ENCODE results near the gene KRT8. TPM values are rescaled to one million over a fixed set of nuclear protein-coding genes. Genes with fewer than 3 reads are reported as not detected.
"Not testable (repeated sequence)": the region's sequence is repeated elsewhere in the genome, so short reads cannot be mapped to it uniquely, and the experiment has no call there.

Gene KRT8
- total RNA-seq, 1 donor from 2014 or later: 0.51 TPM

DNA sequence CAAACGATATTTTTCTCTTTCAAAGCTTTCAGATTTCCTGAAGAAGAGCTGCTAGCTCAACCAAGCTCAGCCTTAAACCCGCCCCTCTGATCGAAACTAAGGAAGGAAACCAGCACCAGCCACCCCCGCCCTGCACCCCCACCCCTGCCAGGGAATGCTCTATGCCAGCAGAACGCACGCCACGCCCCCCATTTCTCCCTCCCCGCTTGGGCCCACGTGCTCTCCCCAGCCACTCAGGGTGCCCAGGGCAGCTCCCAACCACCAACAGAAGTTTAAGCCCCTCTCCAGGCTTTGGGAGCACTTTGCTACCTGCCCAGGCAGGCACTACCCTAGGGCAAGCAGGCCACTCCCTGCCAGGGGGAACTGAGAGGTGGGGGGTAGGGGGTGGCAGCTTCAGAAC lies 37.2 kb downstream of the KRT8 start:
- no peak overlapping the region for H3K4me3 Mint-ChIP-seq
- no peaks in the 10 kb centered on the region for H3K9me3 Mint-ChIP-seq
- H3K36me3 Mint-ChIP-seq (ENCODE audit: low read depth): no peaks in the 10 kb centered on the region
- no peak for DNase-seq
- intact Hi-C loops (cut with micrococcal nuclease): no loop called here
- no peak overlapping the region for H3K27ac Mint-ChIP-seq
- H3K27me3 Mint-ChIP-seq: no peaks in the 10 kb centered on the region
- H3K4me1 Mint-ChIP-seq: peaks cover 17% of the 10 kb centered on the region

DNA sequence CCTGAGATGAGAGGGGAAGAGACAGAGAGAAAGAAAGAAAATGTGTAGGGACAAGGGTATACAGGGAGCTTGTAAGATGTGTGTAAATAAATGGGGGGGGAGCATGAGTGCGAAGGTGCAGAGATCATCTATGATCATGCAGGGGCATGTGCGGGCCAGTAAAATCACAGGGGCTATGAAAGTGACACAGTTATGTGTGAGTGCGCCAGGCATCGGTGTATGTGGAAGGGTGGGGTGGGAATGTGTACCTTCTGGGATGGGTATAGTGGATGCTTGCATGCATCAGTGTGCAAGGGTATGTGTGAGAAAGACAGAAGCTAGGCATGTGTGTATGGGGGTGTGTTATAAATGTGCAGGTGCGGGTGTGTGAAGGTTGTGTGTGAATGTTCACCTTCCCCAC lies 37.7 kb downstream of the KRT8 start:
- Mint-ChIP-seq H3K27me3 (no peaks in the 10 kb centered on the region), H3K9me3 (no peaks in the 10 kb centered on the region), H3K36me3 (ENCODE audit: low read depth) (no peaks in the 10 kb centered on the region), H3K27ac (no peak overlapping the region), H3K4me3 (no peak overlapping the region), H3K4me1 (peaks cover 17% of the 10 kb centered on the region)
- no peak for DNase-seq
- intact Hi-C loops (cut with micrococcal nuclease): no loop called here

DNA sequence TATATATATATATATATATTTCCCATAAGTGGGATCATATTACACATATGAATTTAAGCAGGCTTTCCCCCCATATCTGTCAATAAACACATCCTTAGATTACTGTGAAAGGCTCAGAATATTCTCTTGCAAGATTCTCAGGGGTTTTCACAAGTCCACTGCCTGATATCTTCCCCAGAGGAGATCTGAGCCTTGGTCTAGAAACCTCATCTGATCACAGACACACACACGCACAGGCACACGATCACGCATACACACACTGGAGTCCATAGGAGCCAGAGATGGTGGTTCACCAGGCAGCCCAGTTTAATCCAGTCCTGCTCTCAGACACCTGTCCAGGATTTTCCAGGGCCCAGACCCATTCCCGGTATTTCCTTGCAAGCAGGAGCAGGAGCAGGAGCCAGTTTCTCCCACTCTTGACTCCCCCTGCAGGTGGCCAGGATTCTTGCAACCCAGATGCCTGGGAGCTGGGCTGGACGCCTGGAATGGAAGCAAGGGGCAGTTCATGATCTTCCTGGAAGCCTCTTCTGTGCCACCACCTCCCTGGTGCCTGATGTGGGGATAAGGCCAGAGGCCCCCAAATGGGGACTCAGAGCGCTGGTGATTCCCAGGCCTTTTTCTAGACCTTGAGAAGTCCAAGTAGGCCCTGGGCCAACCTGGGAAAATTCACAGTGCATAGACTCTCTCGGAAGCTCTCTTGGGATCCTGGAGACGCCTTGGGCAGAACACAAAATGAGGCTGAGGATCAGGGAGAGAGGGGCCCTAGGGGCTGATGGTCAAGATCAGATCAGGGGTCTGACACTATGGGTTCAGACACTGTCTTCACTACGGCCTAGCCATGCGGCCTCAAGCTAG lies 39.6 kb downstream of the KRT8 start:
- DNase-seq: peak; percentile 72
- Mint-ChIP-seq H3K27me3 (no peaks in the 10 kb centered on the region), H3K4me1 (peaks cover 9% of the 10 kb centered on the region), H3K4me3 (no peak overlapping the region), H3K9me3 (no peaks in the 10 kb centered on the region), H3K36me3 (ENCODE audit: low read depth) (no peaks in the 10 kb centered on the region), H3K27ac (no peak overlapping the region)
- intact Hi-C loops (cut with micrococcal nuclease): no loop called here

- intact Hi-C loops (cut with micrococcal nuclease): no loop called here
- Mint-ChIP-seq H3K4me3 (no peak overlapping the region), H3K27me3 (peaks cover 2% of the 10 kb centered on the region), H3K9me3 (no peaks in the 10 kb centered on the region), H3K4me1 (no peaks in the 10 kb centered on the region), H3K27ac (no peak overlapping the region), H3K36me3 (ENCODE audit: low read depth) (no peaks in the 10 kb centered on the region)
- DNase-seq: no peak
Measured at GRCh38 chr12:52862023-52862422, 42.9 kb downstream of the KRT8 start.

GRCh38 chr12:52861511-52861910 lies 43.4 kb downstream of the KRT8 start:
- intact Hi-C loops (cut with micrococcal nuclease): no loop called here
- H3K4me1 Mint-ChIP-seq: no peaks in the 10 kb centered on the region
- no peak for DNase-seq
- no peak overlapping the region for H3K4me3 Mint-ChIP-seq
- peaks cover 2% of the 10 kb centered on the region for H3K27me3 Mint-ChIP-seq
- no peak overlapping the region for H3K27ac Mint-ChIP-seq
- H3K9me3 Mint-ChIP-seq: no peaks in the 10 kb centered on the region
- no peaks in the 10 kb centered on the region for H3K36me3 Mint-ChIP-seq (ENCODE audit: low read depth)

DNA sequence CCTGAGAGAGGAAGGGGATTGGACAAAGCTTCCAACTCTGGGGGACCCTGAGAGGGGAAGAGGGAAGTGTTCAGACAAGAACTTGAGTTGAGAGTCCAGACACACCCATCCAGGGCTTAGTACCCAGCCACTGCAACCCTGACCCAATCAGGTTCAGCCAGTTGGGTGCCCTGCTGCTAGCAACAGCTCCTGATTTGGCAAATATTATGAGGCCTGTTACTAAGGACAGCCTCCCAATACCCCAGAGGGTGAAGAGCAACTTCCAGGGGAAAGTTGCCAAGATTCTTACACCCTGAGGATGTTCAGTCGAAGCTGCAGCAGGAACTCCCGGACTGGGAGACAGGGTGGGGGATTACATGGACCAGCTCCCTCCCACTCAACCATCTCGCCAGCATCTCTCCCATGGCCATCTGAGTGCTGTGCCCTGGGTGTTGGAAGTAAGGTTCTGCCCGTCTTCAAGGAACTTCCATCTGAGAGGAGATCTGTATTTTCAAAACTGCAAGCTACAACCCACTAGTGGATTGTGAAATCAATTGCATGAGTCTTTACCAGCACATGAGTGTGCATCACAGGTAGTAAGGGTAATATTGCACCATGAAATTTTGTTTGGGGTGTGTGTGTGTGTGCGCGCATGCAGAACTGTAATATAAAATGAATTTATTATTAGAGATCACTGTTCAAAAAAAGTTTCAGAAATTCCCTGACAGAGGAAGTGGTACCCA lies 44.6 kb downstream of the KRT8 start:
- intact Hi-C loops (cut with micrococcal nuclease): no loop called here
- Mint-ChIP-seq H3K27ac (no peak overlapping the region), H3K4me1 (no peaks in the 10 kb centered on the region)

DNA sequence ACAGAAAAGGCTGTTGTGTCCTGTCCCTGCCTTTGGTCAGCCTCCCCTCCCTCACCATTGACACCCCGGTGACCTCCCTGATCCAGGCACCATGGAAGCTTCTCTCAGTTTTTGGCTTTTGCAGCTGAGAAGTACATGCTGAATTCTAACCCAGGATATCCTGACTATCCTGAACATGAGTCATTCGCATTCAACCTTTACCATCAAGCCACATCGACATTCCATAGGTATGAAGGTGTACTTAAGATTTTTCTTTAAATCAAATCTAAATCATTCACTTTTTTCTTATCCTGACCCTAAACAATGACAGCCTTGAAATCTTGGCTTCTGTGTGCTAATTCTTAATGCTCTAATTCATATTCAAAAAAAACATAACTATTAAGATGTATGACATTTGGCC lies 47.4 kb downstream of the KRT8 start:
- Mint-ChIP-seq H3K9me3 (peaks cover 4% of the 10 kb centered on the region), H3K4me3 (no peak overlapping the region), H3K27ac (no peak overlapping the region), H3K4me1 (no peaks in the 10 kb centered on the region), H3K27me3 (peaks cover 16% of the 10 kb centered on the region), H3K36me3 (ENCODE audit: low read depth) (no peaks in the 10 kb centered on the region)
- intact Hi-C loops (cut with micrococcal nuclease): no loop called here
- DNase-seq: no peak

More for the DNA sequence above, 44.6 kb downstream of the KRT8 start:
- peaks cover 6% of the 10 kb centered on the region for H3K27me3 Mint-ChIP-seq
- no peaks in the 10 kb centered on the region for H3K36me3 Mint-ChIP-seq (ENCODE audit: low read depth)
- no peak overlapping the region for H3K4me3 Mint-ChIP-seq
- no peak for DNase-seq
- H3K9me3 Mint-ChIP-seq: peaks cover 4% of the 10 kb centered on the region

DNA sequence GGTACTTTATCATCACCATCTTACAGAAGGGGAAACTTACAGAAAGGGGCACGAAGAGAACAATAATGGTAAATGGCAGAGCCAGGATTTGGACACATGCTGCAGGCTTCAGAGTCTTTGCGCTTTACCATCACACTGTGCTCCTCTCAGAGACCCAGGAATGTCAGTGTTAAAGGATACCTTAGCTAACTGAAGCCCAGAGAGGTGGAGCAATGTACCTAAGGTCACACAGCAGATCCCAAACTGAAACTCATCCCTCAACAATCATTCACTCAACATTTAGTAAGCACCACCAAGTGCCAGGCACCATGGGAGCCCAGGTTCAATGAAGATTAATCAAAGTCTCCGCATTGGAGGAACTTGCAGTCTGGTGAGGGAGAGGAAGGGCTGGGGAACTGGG lies 48.1 kb downstream of the KRT8 start:
- no peak for DNase-seq
- intact Hi-C loops (cut with micrococcal nuclease): no loop called here
- Mint-ChIP-seq H3K4me1 (no peaks in the 10 kb centered on the region), H3K27me3 (peaks cover 16% of the 10 kb centered on the region), H3K4me3 (no peak overlapping the region), H3K36me3 (ENCODE audit: low read depth) (no peaks in the 10 kb centered on the region), H3K27ac (no peak overlapping the region), H3K9me3 (peaks cover 4% of the 10 kb centered on the region)

DNA sequence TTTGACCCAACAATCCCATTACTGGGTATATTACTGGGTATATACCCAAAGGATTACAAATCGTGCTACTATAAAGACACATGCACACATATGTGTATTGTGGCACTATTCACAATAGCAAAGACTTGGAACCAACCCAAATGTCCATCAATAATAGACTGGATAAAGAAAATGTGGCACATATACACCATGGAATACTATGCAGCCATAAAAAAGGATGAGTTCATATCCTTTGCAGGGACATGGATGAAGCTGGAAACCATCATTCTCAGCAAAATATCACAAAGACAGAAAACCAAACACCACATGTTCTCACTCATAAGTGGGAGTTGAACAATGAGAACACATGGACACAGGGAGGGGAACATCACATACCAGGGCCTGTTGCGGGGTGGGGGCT lies 48.8 kb downstream of the KRT8 start:
- H3K27ac Mint-ChIP-seq; intact Hi-C loops (cut with micrococcal nuclease); DNase-seq; H3K4me3 Mint-ChIP-seq; H3K4me1 Mint-ChIP-seq; H3K9me3 Mint-ChIP-seq; H3K36me3 Mint-ChIP-seq (ENCODE audit: low read depth): not testable (repeated sequence)
- peaks cover 16% of the 10 kb centered on the region for H3K27me3 Mint-ChIP-seq

- Mint-ChIP-seq H3K9me3 (peaks cover 4% of the 10 kb centered on the region), H3K4me3 (no peak overlapping the region), H3K36me3 (ENCODE audit: low read depth) (no peaks in the 10 kb centered on the region), H3K4me1 (no peaks in the 10 kb centered on the region), H3K27ac (no peak overlapping the region), H3K27me3 (peaks cover 18% of the 10 kb centered on the region)
- intact Hi-C loops (cut with micrococcal nuclease): no loop called here
- DNase-seq: no peak
Measured at GRCh38 chr12:52851787-52852186, 53.1 kb downstream of the KRT8 start.

- Mint-ChIP-seq H3K36me3 (ENCODE audit: low read depth) (no peaks in the 10 kb centered on the region), H3K9me3 (no peaks in the 10 kb centered on the region), H3K4me1 (no peaks in the 10 kb centered on the region), H3K27me3 (peaks cover 15% of the 10 kb centered on the region), H3K4me3 (no peak overlapping the region), H3K27ac (no peak overlapping the region)
- DNase-seq: no peak
- intact Hi-C loops (cut with micrococcal nuclease): no loop called here
Measured at GRCh38 chr12:52850681-52851080, 54.2 kb downstream of the KRT8 start.

- Mint-ChIP-seq H3K36me3 (ENCODE audit: low read depth) (no peaks in the 10 kb centered on the region), H3K27ac (no peak overlapping the region), H3K9me3 (no peaks in the 10 kb centered on the region), H3K27me3 (peaks cover 11% of the 10 kb centered on the region), H3K4me1 (no peaks in the 10 kb centered on the region), H3K4me3 (no peak overlapping the region)
- DNase-seq: no peak
- intact Hi-C loops (cut with micrococcal nuclease): no loop called here
Measured at GRCh38 chr12:52849511-52849910, 55.4 kb downstream of the KRT8 start.

DNA sequence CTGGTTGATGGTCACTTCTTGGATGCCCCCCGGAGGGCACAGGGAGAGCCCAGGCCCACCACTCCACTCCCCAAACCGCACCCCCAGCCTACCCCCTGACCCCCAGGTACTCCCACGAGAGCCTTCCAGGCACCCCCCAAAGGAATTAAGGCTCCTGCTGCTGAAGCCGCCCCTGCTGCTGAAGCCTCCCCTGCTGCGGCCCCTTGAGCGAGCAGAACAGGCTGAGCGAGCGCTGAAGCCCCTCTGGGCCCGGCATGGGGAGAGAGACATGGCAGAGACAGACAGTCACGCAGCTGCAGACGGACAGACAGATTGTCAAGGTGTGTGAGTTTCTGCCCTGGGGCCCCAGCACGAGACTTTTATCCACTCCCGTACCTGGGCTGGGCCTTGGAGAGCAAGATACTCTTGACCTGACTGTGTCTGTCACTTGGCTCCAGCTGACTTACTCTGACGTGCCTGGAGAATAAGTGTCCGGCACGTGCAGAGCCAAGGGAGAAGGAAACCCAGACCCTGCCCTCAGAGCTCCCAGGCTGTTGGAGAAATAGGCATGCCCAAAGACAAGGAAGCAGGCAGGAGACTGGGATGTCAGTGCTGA lies 56.1 kb downstream of the KRT8 start, which contains the start of gene KRT78:
Gene KRT78 (minus strand): TSS at position 334 of the 595 bp plus-strand sequence. CDS start 64 bp downstream, at position 270.
- intact Hi-C loops (cut with micrococcal nuclease): no loop called here
- H3K36me3 Mint-ChIP-seq (ENCODE audit: low read depth): no peaks in the 10 kb centered on the region
- H3K27me3 Mint-ChIP-seq: peaks cover 9% of the 10 kb centered on the region
- no peak within 1 kb of the TSS for H3K4me3 Mint-ChIP-seq
- H3K27ac Mint-ChIP-seq: no peak within 1 kb of the TSS
- H3K4me1 Mint-ChIP-seq: no peaks in the 10 kb centered on the region
- no peaks in the 10 kb centered on the region for H3K9me3 Mint-ChIP-seq
- DNase-seq: no peak

Measured in activated CD4-positive, alpha-beta T cell treated with anti-CD3 and anti-CD28 coated beads, Interleukin-2, amount 10 ng/mL, durations not matched to agents 24 days and 14 days (primary cell).